ENCODE measurements around the gene MIS12. TPM values are rescaled to one million over a fixed set of nuclear protein-coding genes. Genes with fewer than 3 reads are reported as not detected.

MIS12 gene
- total RNA-seq, 1 experiment from 2014 or later = 14.7 TPM

- ChIA-PET RAD21 (ENCODE audit: low non-redundant PET in 1 of 2, low total read pairs in 2 of 2, uncharacterized antibody in 2 of 2, unreplicated experiment in 2 of 2) (no interaction called here), CTCF (no interaction called here), POLR2A (no interaction called here)
- H3K4me1 ChIP-seq (ENCODE audit: control insufficient read depth in 1 of 2, insufficient read depth in 2 of 2, low read length in 2 of 2) = peaks cover 7 to 9% of the 10 kb centered on the region in 2 experiments
- no peak overlapping the region for H3K4me3 ChIP-seq (replicated peaks in 1 of 2; ENCODE audit: low read depth in 1 of 2, low read length in 2 of 2)
- no peak overlapping the region for H2AFZ ChIP-seq (ENCODE audit: low read depth, low read length, poor library complexity, severe bottlenecking)
- no peaks in the 10 kb centered on the region for H3K9me2 ChIP-seq (ENCODE audit: insufficient read depth)
- H3K9me3 ChIP-seq (ENCODE audit: control insufficient read depth in 1 of 2, insufficient read depth in 1 of 2, low read depth in 1 of 2, low read length in 2 of 2) = no peaks in the 10 kb centered on the region
- H4K20me1 ChIP-seq (ENCODE audit: insufficient read depth) = no peaks in the 10 kb centered on the region
- ATAC-seq (no peak), DNase-seq (ENCODE audit: low read depth, low spot score) (no peak)
- H3K9ac ChIP-seq (ENCODE audit: low read length) = no peak overlapping the region
- H3K4me2 ChIP-seq (ENCODE audit: low read length) = no peak overlapping the region
- intact Hi-C loops (cut with micrococcal nuclease) = no loop called here
- TF ChIP-seq POLR2A (IDR thresholded peaks at IDR 0.05; ENCODE audit: borderline replicate concordance, extremely low read depth, insufficient read depth, insufficient read length) = no peak
- no peak for TF ChIP-seq RAD21 (IDR thresholded peaks at IDR 0.05; ENCODE audit: low read depth)
- no peaks in the 10 kb centered on the region for H3K27me3 ChIP-seq (ENCODE audit: insufficient read depth, low read length)
- H3K79me2 ChIP-seq (ENCODE audit: insufficient read depth, low read length) = peaks cover 58% of the 10 kb centered on the region
- no peak overlapping the region for H3K27ac ChIP-seq (ENCODE audit: low read depth, low read length)
- BruUV-seq (replicated peaks) = no TSS peak
- peaks cover 47 to 54% of the 10 kb centered on the region in 2 experiments; a peak in 3 of 4 replicates for H3K36me3 ChIP-seq (ENCODE audit: control insufficient read depth in 1 of 2, insufficient read depth in 2 of 2, low read length in 2 of 2)
Observed at GRCh38 chr17:5481451-5481850, 4.9 kb upstream of the MIS12 start.

- Histone ChIP-seq H3K27ac (ENCODE audit: low read depth, low read length) (peak within 1 kb of the TSS; percentile 89), H3K9ac (ENCODE audit: low read length) (peak within 1 kb of the TSS; percentile 93), H3K9me2 (ENCODE audit: insufficient read depth) (no peaks in the 10 kb centered on the region), H3K27me3 (ENCODE audit: insufficient read depth, low read length) (no peaks in the 10 kb centered on the region), H3K4me3 (replicated peaks in 1 of 2; ENCODE audit: low read depth in 1 of 2, low read length in 2 of 2) (peak within 1 kb of the TSS; percentile 90 to 93), H3K79me2 (ENCODE audit: insufficient read depth, low read length) (peaks cover 78% of the 10 kb centered on the region), H4K20me1 (ENCODE audit: insufficient read depth) (no peaks in the 10 kb centered on the region), H3K36me3 (ENCODE audit: control insufficient read depth in 1 of 2, insufficient read depth in 2 of 2, low read length in 2 of 2) (peaks cover 32 to 50% of the 10 kb centered on the region in 2 experiments), H3K4me1 (ENCODE audit: control insufficient read depth in 1 of 2, insufficient read depth in 2 of 2, low read length in 2 of 2) (peaks cover 13 to 20% of the 10 kb centered on the region in 2 experiments), H3K9me3 (ENCODE audit: control insufficient read depth in 1 of 2, insufficient read depth in 1 of 2, low read depth in 1 of 2, low read length in 2 of 2) (no peaks in the 10 kb centered on the region), H2AFZ (ENCODE audit: low read depth, low read length, poor library complexity, severe bottlenecking) (no peak within 1 kb of the TSS), H3K4me2 (ENCODE audit: low read length) (peak within 1 kb of the TSS; percentile 90)
- DNase-seq (ENCODE audit: low read depth, low spot score) = no peak
- ChIA-PET RAD21 (ENCODE audit: low non-redundant PET in 1 of 2, low total read pairs in 2 of 2, uncharacterized antibody in 2 of 2, unreplicated experiment in 2 of 2) (no interaction called here), POLR2A (interaction anchor here (0.8 to 1.9 kb wide), 7 partner anchors 9 to 704 kb away, joined by 3 to 11 read pairs (median 3); partner anchors contain the start of genes C1QBP and DHX33), CTCF (interaction anchor here (1.6 kb wide), 1 partner anchor 46 kb away, joined by 8 read pairs; the partner anchor contains the start of gene C1QBP)
- BruUV-seq (replicated peaks) = TSS peak; percentile 64
- ATAC-seq = peak; percentile 44
- intact Hi-C loops (cut with micrococcal nuclease) = loop anchor here (1.0 kb wide), 1 partner anchor 16 kb away; no protein-coding TSS in a partner anchor
- TF ChIP-seq ZFX (IDR thresholded peaks at IDR 0.05) = no peak
- no peak for TF ChIP-seq EZH2phosphoT487 (IDR thresholded peaks at IDR 0.05; ENCODE audit: borderline replicate concordance)
- TF ChIP-seq EZH2 (IDR thresholded peaks at IDR 0.05) = no peak
- peak; percentile 8 for TF ChIP-seq POLR2A (IDR thresholded peaks at IDR 0.05; ENCODE audit: borderline replicate concordance, extremely low read depth, insufficient read depth, insufficient read length)
- peak; percentile 63 for TF ChIP-seq POLR2AphosphoS5 (IDR thresholded peaks at IDR 0.05; ENCODE audit: low read depth, low read length)
- peak; percentile 65 for TF ChIP-seq YY1 (IDR thresholded peaks at IDR 0.05; ENCODE audit: extremely low read depth, insufficient replicate concordance, low read depth, low read length)
Observed at GRCh38 chr17:5485270-5486205, 828 bp upstream of the MIS12 start, which contains the start of gene DERL2. Gene DERL2 (minus strand): TSS chr17:5486178. CDS start chr17:5486161, 17 bp downstream.
